GM18511 (cell line): Measurements from ENCODE around the gene DENND10.
"Not testable (repeated sequence)": the region's sequence is repeated elsewhere in the genome, so short reads cannot be mapped to it uniquely, and the experiment has no call there.

Source experiments
- ATAC-seq: cut with Tn5 transposase; IDR thresholded peaks from one replicate; pipeline ENCODE4 v1.9.1; 2021; ENCODE audit warnings: mild to moderate bottlenecking, moderate library complexity; ENCODE audit not compliant: unreplicated experiment

Gene DENND10

GRCh38 chr10:119129721-119130120, 25.8 kb downstream of the DENND10 start:
- ATAC-seq = no peak

GRCh38 chr10:119131512-119132240, 27.8 kb downstream of the DENND10 start:
- ATAC-seq = peak; percentile 64

GRCh38 chr10:119132521-119133345, 28.8 kb downstream of the DENND10 start:
- ATAC-seq = no peak

- ATAC-seq = no peak
Observed at GRCh38 chr10:119133949-119134348, 30.0 kb downstream of the DENND10 start.

GRCh38 chr10:119135513-119135881, 31.6 kb downstream of the DENND10 start:
- no peak for ATAC-seq

- no peak for ATAC-seq
Observed at GRCh38 chr10:119136084-119136483, 32.2 kb downstream of the DENND10 start.

GRCh38 chr10:119137878-119138277, 34.0 kb downstream of the DENND10 start:
- ATAC-seq = not testable (repeated sequence)

GRCh38 chr10:119138346-119139306, 34.7 kb downstream of the DENND10 start:
- no peak for ATAC-seq

- ATAC-seq = peak; percentile 44
Observed at GRCh38 chr10:119139464-119140067, 35.7 kb downstream of the DENND10 start.

- ATAC-seq = no peak
Observed at GRCh38 chr10:119140603-119141245, 36.8 kb downstream of the DENND10 start.

GRCh38 chr10:119143657-119144056, 39.7 kb downstream of the DENND10 start:
- no peak for ATAC-seq

- ATAC-seq = no peak
Observed at GRCh38 chr10:119149157-119149556, 45.2 kb downstream of the DENND10 start.

GRCh38 chr10:119149729-119150128, 45.8 kb downstream of the DENND10 start:
- ATAC-seq = no peak

GRCh38 chr10:119151601-119152000, 47.7 kb downstream of the DENND10 start:
- not testable (repeated sequence) for ATAC-seq

GRCh38 chr10:119153041-119153440, 49.1 kb downstream of the DENND10 start:
- no peak for ATAC-seq

- no peak for ATAC-seq
Observed at GRCh38 chr10:119153661-119154060, 49.7 kb downstream of the DENND10 start.

GRCh38 chr10:119159332-119159731, 55.4 kb downstream of the DENND10 start:
- ATAC-seq = no peak

- no peak for ATAC-seq
Observed at GRCh38 chr10:119161680-119162451, 58.0 kb downstream of the DENND10 start.

- ATAC-seq = no peak
Observed at GRCh38 chr10:119162452-119163092, 58.7 kb downstream of the DENND10 start.
